Measurements from ENCODE around the gene FOXN1. TPM values are rescaled to one million over a fixed set of nuclear protein-coding genes. Genes with fewer than 3 reads are reported as not detected.
A peak's percentile ranks its signal among the peaks of the same experiment; 100 is the strongest.

The FOXN1 gene
- polyA plus RNA-seq, 1 of the 3 experiments (the other 2 are of a cell fraction): not detected

DNA sequence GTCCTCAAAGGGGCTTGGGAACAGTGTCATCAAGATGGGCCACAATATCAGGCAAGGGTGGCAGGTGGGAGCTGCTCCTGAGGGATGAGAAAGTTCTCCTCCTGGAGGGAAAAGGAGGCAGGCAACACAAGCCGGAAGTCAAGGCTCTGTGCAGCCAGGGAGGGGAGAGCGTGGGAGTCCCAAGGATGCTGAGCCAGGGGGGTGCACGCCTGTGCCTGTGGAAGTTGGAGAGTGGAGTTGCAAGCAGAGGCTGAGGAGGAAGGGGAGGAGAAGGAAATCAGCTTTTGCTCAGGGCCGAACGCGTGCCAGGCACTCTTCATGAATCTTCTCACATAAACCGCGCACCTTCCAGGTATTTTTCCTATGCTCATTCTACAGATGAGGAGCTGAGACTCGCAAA, 40.1 kb upstream of the FOXN1 start:
- Histone ChIP-seq H3K79me2 (ENCODE audit: insufficient read depth) (no peaks in the 10 kb centered on the region), H3K4me2 (no peak overlapping the region), H3K27ac (ENCODE audit: low read depth in 2 of 2, low read length in 1 of 2) (no peak overlapping the region), H3K4me1 (ENCODE audit: control insufficient read depth in 1 of 2, insufficient read depth in 2 of 2, low read depth in 1 of 2, low read length in 1 of 2) (peaks cover 0 to 6% of the 10 kb centered on the region in 2 experiments; a peak in 1 of 4 replicates), H3K9me3 (no peaks in the 10 kb centered on the region), H3F3A (replicated peaks; ENCODE audit: insufficient read depth) (no peaks in the 10 kb centered on the region), H3K9me2 (no peaks in the 10 kb centered on the region), H3K27me3 (ENCODE audit: insufficient read depth) (peaks cover 21% of the 10 kb centered on the region; the same call in 1 of the 2 replicates), H3K4me3 (ENCODE audit: low read depth in 2 of 2, low read length in 1 of 2) (no peak overlapping the region), H3K9ac (no peak overlapping the region), H3K36me3 (replicated peaks in 1 of 2; ENCODE audit: control insufficient read depth in 1 of 2, insufficient read depth in 2 of 2, low read length in 1 of 2) (no peaks in the 10 kb centered on the region), H2AFZ (ENCODE audit: low read depth) (no peak overlapping the region), H4K20me1 (ENCODE audit: insufficient read depth) (no peaks in the 10 kb centered on the region)
- no peak for TF ChIP-seq RCOR1 (IDR thresholded peaks at IDR 0.05; ENCODE audit: low read length)
- no peak for TF ChIP-seq EZH2phosphoT487 (IDR thresholded peaks at IDR 0.05; ENCODE audit: borderline replicate concordance, low read depth)
- no peak for TF ChIP-seq GABPA (IDR thresholded peaks at IDR 0.05; ENCODE audit: low read depth)
- 72% methylated on average over 9 of the region's 9 CpGs for WGBS (ENCODE audit: low lambda C conversion rate)
- CTCF ChIA-PET: interaction anchor here (0.8 to 1.6 kb wide), 3 partner anchors 16 to 49 kb away, joined by 4 read pairs; no protein-coding TSS in a partner anchor
- no peak for DNase-seq
- POLR2A ChIA-PET: no interaction called here

DNA sequence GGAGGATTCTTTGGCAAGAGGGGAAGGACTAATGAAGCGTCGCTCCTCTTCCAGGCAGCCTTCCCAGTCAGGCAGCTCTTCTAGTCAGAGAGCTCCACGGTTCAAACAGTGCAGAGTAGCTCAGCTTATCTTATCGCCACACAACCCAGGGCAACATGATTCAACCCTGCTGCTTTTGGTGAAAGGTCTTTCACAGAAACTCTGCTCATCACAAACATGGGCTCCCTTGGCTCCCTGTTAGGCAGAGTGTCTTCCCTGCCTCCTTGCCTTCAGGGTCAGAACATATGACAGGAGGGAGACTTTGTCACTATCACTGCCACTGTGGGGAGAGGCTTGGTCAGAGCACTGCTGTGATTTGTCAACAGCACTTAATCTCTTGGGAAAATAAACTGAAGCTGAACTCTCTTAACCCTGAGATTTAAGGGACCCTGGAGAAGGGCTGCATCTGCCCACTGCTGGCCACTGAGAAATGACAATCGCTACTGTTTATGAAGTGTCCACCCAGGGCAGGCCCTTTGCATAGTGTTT, 39.6 kb upstream of the FOXN1 start:
- Histone ChIP-seq H3K27ac (ENCODE audit: low read depth in 2 of 2, low read length in 1 of 2) (no peak overlapping the region), H3F3A (replicated peaks; ENCODE audit: insufficient read depth) (no peaks in the 10 kb centered on the region), H3K4me2 (no peak overlapping the region), H3K36me3 (replicated peaks in 1 of 2; ENCODE audit: control insufficient read depth in 1 of 2, insufficient read depth in 2 of 2, low read length in 1 of 2) (no peaks in the 10 kb centered on the region), H3K27me3 (ENCODE audit: insufficient read depth) (peaks cover 21% of the 10 kb centered on the region; the same call in 1 of the 2 replicates), H3K9me2 (no peaks in the 10 kb centered on the region), H3K9me3 (no peaks in the 10 kb centered on the region), H3K79me2 (ENCODE audit: insufficient read depth) (no peaks in the 10 kb centered on the region), H3K4me1 (ENCODE audit: control insufficient read depth in 1 of 2, insufficient read depth in 2 of 2, low read depth in 1 of 2, low read length in 1 of 2) (peaks cover 0 to 6% of the 10 kb centered on the region in 2 experiments; a peak in 1 of 4 replicates), H3K9ac (no peak overlapping the region), H4K20me1 (ENCODE audit: insufficient read depth) (no peaks in the 10 kb centered on the region), H2AFZ (ENCODE audit: low read depth) (no peak overlapping the region), H3K4me3 (ENCODE audit: low read depth in 2 of 2, low read length in 1 of 2) (no peak overlapping the region)
- TF ChIP-seq RCOR1 (IDR thresholded peaks at IDR 0.05; ENCODE audit: low read length) (no peak), EP300 (IDR thresholded peaks at IDR 0.05; ENCODE audit: borderline replicate concordance in 1 of 2, low read depth in 1 of 2, low read length in 1 of 2) (no peak), TCF12 (IDR thresholded peaks at IDR 0.05) (no peak), SIN3A (IDR thresholded peaks at IDR 0.05; ENCODE audit: borderline replicate concordance, low read depth, low read length) (no peak), EZH2phosphoT487 (IDR thresholded peaks at IDR 0.05; ENCODE audit: borderline replicate concordance, low read depth) (no peak), RFX5 (IDR thresholded peaks at IDR 0.05; ENCODE audit: low read length) (no peak), TAF1 (IDR thresholded peaks at IDR 0.05; ENCODE audit: borderline replicate concordance, low read depth, low read length) (no peak), NFIC (IDR thresholded peaks at IDR 0.05; ENCODE audit: borderline replicate concordance) (no peak), FOXM1 (IDR thresholded peaks at IDR 0.05; ENCODE audit: low read depth) (no peak), TEAD4 (IDR thresholded peaks at IDR 0.05; ENCODE audit: borderline replicate concordance, insufficient read depth) (no peak), MEF2A (IDR thresholded peaks at IDR 0.05; ENCODE audit: borderline replicate concordance, low read depth) (no peak)
- TF ChIP-seq, protein P1, sequence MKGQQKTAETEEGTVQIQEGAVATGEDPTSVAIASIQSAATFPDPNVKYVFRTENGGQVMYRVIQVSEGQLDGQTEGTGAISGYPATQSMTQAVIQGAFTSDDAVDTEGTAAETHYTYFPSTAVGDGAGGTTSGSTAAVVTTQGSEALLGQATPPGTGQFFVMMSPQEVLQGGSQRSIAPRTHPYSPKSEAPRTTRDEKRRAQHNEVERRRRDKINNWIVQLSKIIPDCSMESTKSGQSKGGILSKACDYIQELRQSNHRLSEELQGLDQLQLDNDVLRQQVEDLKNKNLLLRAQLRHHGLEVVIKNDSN (IDR thresholded peaks at IDR 0.05; ENCODE audit: borderline replicate concordance, low read depth): no peak
- TF ChIP-seq, protein P2, sequence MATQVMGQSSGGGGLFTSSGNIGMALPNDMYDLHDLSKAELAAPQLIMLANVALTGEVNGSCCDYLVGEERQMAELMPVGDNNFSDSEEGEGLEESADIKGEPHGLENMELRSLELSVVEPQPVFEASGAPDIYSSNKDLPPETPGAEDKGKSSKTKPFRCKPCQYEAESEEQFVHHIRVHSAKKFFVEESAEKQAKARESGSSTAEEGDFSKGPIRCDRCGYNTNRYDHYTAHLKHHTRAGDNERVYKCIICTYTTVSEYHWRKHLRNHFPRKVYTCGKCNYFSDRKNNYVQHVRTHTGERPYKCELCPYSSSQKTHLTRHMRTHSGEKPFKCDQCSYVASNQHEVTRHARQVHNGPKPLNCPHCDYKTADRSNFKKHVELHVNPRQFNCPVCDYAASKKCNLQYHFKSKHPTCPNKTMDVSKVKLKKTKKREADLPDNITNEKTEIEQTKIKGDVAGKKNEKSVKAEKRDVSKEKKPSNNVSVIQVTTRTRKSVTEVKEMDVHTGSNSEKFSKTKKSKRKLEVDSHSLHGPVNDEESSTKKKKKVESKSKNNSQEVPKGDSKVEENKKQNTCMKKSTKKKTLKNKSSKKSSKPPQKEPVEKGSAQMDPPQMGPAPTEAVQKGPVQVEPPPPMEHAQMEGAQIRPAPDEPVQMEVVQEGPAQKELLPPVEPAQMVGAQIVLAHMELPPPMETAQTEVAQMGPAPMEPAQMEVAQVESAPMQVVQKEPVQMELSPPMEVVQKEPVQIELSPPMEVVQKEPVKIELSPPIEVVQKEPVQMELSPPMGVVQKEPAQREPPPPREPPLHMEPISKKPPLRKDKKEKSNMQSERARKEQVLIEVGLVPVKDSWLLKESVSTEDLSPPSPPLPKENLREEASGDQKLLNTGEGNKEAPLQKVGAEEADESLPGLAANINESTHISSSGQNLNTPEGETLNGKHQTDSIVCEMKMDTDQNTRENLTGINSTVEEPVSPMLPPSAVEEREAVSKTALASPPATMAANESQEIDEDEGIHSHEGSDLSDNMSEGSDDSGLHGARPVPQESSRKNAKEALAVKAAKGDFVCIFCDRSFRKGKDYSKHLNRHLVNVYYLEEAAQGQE (IDR thresholded peaks at IDR 0.05; ENCODE audit: low read depth, low read length): no peak
- TF ChIP-seq, protein P3, sequence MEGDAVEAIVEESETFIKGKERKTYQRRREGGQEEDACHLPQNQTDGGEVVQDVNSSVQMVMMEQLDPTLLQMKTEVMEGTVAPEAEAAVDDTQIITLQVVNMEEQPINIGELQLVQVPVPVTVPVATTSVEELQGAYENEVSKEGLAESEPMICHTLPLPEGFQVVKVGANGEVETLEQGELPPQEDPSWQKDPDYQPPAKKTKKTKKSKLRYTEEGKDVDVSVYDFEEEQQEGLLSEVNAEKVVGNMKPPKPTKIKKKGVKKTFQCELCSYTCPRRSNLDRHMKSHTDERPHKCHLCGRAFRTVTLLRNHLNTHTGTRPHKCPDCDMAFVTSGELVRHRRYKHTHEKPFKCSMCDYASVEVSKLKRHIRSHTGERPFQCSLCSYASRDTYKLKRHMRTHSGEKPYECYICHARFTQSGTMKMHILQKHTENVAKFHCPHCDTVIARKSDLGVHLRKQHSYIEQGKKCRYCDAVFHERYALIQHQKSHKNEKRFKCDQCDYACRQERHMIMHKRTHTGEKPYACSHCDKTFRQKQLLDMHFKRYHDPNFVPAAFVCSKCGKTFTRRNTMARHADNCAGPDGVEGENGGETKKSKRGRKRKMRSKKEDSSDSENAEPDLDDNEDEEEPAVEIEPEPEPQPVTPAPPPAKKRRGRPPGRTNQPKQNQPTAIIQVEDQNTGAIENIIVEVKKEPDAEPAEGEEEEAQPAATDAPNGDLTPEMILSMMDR (IDR thresholded peaks at IDR 0.05): no peak
- TF ChIP-seq, protein P4, sequence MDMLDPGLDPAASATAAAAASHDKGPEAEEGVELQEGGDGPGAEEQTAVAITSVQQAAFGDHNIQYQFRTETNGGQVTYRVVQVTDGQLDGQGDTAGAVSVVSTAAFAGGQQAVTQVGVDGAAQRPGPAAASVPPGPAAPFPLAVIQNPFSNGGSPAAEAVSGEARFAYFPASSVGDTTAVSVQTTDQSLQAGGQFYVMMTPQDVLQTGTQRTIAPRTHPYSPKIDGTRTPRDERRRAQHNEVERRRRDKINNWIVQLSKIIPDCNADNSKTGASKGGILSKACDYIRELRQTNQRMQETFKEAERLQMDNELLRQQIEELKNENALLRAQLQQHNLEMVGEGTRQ (IDR thresholded peaks at IDR 0.05; ENCODE audit: borderline replicate concordance, low read depth, low read length): no peak
- ChIA-PET POLR2A (no interaction called here), CTCF (interaction anchor here (0.8 to 1.6 kb wide), 4 partner anchors 17 to 50 kb away, joined by 3 to 4 read pairs (median 4); no protein-coding TSS in a partner anchor)
- WGBS (ENCODE audit: low lambda C conversion rate): 41% methylated on average over 5 of the region's 5 CpGs
- DNase-seq: peak; percentile 35
